ENCODE data around the gene HS3ST6.

The HS3ST6 gene

GRCh38 chr16:1874854-1875253 is 43.4 kb downstream of the HS3ST6 start:
- DNase-seq = no peak

- no peak for DNase-seq
These were observed 46.1 kb downstream of the HS3ST6 start, which contains the start of gene MEIOB for GRCh38 chr16:1871974-1872635. MEIOB (minus strand) TSS chr16:1872164; CDS start chr16:1868175, 3,989 bp downstream.

DNA sequence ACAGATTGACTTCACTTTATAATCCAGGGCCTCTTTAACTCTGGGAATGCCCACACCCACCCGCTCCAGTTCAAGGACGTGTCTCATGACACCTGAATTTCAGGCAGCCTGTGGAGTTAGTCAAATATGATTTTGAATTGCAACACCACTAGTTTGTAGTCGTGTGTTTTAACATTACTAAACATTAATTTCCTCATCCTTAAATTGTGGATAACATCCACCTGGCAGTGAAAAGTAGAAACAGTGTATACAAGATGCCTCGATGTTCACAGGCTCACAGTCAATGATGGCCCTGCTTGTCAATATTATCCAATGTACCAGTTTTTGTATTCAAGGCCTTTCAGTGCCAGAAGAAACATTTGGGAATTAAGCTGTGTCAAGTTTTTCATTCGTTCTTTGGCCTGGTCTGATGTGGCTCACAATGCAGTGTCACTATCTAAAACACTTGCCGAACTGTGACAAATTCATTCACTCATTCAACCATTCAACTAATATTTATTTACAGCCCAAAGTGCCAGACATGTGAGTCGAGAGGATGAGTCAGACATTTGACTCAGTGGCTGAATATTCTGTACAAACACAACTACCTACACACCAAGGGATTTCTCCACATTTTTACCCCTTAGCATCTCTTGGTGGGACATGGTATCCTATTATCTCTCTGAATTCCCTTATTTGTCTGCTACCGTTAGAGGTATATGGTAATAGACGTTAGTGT is 47.7 kb downstream of the HS3ST6 start:
- DNase-seq = no peak

DNA sequence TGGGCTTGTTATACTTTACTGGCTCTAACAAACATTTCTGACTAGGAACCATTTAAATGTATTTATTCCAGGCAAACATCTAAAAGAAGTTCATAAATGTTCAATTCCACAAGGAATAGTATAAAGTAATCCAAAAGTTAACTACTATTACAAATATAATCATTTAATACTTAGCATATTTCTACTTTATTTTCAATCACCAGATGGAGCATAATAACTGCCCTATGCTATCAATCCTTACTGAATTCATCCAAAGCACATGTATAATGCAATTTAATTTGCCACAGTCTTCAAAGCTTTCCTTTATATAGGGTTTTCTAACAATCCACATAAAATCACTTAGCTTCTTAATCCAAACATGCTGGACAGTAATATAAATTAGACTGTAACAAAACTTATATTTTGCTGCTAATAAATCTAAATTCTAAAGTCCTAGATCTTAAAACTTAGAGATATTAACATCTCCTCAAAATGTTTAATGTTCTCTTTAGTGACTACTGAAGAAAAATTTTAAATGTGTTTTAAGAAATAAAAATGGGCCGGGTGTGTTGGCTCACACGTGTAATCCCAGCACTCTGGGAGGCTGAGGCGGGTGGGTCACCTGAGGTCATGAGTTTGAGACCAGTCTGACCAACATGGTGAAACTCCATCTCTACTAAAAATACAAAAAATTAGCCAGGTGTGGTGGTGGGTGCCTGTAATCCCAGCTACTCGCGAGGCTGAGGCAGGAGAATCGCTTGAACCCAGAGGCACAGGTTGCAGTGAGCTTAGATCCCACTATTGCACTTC is 52.1 kb downstream of the HS3ST6 start:
- DNase-seq = no peak

GRCh38 chr16:1863681-1864460 is 54.3 kb downstream of the HS3ST6 start:
- DNase-seq = no peak

- no peak for DNase-seq
These were observed 55.8 kb downstream of the HS3ST6 start for GRCh38 chr16:1862394-1862793.

DNA sequence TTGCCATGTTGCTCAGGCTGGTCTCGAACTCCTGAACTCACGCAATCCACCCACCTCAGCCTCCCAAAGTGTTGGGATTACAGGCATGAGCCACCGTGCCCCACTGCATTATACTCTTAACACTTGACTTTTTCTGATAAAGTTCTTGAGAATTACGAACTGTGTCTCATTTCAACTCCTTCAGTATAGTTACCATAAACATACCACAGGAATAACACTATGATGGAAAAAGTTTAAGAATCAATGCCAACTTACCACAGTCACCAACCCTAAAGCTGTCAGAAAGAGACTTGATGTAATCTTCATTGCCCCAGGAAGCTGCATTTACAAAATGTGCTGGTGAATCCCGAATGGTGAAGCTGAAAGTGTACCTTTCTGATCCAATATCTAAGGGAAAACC is 56.5 kb downstream of the HS3ST6 start:
- DNase-seq = no peak

Measured in effector CD4-positive, alpha-beta T cell (primary cell).